GM21619 (cell line): ENCODE measurements around the gene LRRC10.

ENCODE experiments used
- ATAC-seq: cut with Tn5 transposase; IDR thresholded peaks from one replicate; pipeline ENCODE4 v1.9.1; 2021; ENCODE audit not compliant: unreplicated experiment

Gene LRRC10

GRCh38 chr12:69610729-69611128, at the start of gene LRRC10:
TSS of gene LRRC10 (minus strand) at chr12:69610907. CDS start at chr12:69610838, 69 bp downstream.
- ATAC-seq = no peak

DNA sequence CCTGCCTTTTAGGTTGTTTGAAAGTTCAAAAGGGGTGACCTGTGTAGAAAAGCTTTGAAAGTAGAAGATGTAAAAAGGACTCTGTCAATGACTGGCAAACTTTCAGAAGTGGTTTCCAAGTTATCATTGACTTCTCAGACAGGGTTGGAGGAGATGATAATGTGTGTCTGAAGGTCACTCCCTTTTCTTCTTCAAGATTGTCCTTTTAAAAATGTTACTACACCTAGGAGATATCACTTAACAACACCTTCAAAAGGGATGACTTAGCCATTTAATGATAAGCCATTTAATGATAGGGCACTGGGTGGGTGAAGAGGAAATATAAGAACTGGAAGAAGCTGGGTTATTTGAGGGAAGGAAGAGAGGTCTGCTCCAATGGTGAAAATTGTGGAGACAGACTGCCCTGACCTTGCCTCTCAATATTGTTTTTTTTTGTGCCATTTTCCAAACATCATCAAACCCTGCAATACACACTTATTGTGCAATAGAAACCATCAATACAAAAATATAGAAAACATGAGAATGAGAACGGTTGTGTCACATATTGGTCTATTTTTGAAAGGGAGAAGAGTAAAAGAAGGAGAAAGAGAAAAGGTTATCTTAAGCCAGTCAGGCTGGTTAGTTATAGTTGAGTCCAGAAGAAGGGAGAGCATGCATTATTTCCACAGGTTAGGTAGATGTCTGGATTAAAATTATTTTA, 49.6 kb upstream of the LRRC10 start:
- no peak for ATAC-seq

- ATAC-seq = no peak
Observed at GRCh38 chr12:69658203-69658602, 47.5 kb upstream of the LRRC10 start.

GRCh38 chr12:69657376-69658137, 46.9 kb upstream of the LRRC10 start:
- ATAC-seq = no peak

DNA sequence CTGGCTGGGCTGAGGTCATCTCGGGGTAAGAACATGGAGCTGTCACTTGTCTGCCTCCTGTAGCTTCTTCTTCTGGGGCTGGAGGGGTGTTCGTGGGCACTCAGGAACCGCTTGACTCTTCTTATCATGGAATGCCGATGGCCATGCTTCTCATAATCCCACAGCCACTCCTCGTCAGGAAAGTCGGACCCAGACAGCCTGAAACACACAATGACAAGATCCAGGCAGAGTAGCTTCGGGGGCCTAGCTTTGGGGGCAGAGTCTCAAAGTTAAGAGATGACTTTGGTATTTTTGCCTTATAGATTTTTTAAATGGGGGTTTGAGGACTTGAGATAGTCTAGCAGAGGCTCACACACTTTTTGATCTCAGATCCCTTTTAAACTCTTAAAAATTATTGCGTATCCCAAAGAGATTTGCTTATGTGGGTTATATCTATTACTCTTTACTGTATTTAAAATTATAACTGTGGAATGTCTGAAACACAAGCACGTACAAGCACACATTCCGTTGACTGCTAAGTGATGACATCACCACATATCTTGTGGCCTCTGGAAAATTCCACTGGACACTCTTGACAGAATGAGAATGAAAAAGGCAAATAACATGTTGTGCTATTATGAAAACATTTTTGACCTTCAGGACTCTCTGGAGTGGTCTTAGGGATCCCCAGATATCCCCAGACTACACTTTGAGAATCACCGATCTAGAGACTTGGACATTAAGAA, 45.1 kb upstream of the LRRC10 start:
- ATAC-seq = no peak

- no peak for ATAC-seq
Observed at GRCh38 chr12:69653703-69654102, 43.0 kb upstream of the LRRC10 start.

- no peak for ATAC-seq
Observed at GRCh38 chr12:69651922-69652321, 41.2 kb upstream of the LRRC10 start.

DNA sequence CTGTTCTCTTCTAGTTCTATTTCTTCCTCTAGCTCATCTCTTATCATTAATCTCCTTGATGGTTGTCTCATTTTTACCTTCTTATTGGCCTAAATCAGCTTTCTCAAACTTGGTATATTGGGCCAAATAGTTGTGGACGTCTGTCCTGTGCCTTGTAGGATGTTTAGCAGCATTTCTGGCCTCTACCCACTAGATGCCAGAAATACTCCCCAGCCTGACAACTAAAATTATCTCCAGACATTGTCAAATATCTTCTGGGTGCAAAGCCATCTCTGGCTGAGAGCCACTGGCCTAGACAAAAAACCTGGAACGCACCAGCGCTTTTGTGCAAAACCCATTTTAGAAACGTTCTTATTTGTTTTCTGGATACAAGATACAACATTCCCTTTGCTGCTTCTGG, 38.8 kb upstream of the LRRC10 start:
- no peak for ATAC-seq

- no peak for ATAC-seq
Observed at GRCh38 chr12:69648476-69648875, 37.8 kb upstream of the LRRC10 start.

DNA sequence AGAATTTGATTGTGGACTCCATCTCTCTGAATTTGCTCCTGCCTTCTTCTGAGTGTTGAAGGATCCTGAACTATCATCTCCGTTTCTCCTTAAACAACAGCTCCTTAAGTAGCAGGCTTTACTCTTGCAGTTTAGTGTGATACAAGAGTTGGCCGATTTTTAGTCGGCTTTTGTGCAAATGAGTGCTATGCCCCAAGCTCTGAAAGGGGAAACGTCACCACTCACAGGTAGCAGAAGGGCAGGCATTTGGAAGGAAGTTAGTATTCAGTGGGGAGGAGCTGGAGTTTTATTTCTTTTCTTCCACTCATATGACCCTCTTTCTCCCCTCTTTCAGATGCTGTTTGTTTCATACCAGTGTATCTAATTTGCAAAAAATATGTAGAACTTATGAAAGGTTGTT, 36.5 kb upstream of the LRRC10 start:
- no peak for ATAC-seq

DNA sequence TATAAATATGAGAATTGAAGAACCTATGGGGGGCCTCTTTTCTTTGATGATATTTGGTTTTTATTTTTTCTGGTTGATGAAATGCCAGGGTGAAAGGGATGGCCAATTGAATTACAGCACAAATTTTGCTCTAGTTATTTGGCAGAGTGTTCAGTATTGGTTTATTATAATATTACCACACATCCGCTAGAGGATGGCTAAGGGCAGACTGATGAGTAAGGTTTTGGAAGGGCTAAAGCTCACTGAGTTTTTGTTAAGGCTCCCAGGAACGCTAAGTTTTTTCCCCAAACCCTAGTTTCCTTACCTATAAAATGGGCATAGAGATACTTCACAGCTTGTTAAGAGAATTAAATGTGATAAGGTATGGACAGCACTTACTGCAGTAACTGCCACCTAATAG, 34.3 kb upstream of the LRRC10 start:
- ATAC-seq = no peak

- ATAC-seq = no peak
Observed at GRCh38 chr12:69644511-69644910, 33.8 kb upstream of the LRRC10 start.

DNA sequence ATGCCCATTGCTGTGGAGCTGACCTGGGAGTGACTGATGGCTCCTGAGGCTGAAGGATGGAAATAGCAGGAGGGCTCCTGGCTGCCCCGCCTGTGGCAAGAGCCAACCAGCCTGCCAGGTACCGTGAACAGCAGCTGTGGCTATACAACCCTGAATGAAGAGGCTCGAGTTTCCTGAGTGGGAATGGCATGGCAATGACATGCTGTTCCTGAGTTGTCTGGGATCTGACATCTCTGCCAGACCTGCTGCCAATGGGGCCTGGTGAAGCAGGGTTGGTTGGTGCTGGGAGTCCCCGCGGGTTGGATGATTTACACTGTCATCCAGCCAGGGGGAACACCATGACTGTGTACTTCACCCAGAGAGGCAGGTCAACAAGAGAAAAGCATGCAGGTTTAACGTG, 31.8 kb upstream of the LRRC10 start:
- ATAC-seq = no peak

DNA sequence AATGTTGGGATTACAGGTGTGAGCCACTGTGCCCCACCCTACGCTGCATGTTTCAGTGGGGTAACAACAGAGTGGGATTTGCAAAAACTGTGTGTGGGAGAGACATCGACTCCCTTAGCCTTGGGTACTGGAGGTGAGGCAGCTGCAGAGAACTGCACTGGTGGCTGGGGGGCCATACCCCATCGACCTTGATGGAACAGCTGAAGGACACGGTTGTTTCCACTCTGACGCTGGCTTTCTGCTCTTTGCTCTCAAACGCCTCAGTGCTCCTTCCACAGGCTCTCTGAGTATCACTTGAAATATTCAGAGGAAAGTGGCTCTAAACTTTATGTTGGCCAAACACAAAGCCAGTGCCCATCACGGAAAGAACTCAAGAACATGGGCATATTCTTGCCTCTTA, 30.8 kb upstream of the LRRC10 start:
- ATAC-seq = no peak

- peak; percentile 87 for ATAC-seq
Observed at GRCh38 chr12:69639400-69640016, 28.8 kb upstream of the LRRC10 start.

DNA sequence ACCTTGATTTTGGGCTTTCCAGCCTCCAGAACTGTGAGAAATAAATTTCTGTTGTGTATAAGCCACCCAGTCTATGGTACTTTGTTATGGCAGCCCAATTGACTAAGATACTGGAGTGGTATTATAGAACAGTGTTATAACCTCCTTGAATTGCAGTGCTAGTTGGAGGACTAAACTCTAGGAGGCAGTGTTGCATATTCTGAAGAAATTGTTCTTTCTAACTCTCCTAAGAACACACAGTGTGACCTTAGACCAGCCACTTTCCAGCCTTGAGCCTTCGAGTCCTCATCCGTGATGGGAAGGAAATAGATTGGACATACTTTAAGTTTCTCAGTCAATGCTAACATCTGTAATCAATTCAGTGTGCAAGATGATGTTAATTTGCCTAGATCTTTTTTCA, 22.4 kb upstream of the LRRC10 start:
- no peak for ATAC-seq

DNA sequence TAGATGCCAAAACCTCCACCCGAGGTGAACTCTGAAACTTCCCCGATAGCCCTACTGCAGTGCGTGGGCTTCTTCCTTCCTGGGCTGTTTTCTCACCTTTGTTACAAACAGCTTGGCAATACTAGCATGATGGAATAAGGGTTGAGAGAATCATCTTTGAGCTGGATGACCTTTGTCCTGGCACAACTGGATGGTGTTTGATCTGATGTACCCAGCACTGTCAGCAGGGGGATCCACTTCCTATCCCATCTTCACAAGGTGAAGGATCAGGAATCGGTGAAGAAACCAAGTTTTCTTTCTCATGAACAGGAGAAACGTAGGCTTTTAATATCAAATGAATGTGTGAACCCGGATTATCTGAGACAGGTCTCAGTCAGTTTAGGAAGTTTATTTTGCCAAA, 19.5 kb upstream of the LRRC10 start:
- ATAC-seq = no peak

- ATAC-seq = no peak
Observed at GRCh38 chr12:69627501-69627900, 16.8 kb upstream of the LRRC10 start.

DNA sequence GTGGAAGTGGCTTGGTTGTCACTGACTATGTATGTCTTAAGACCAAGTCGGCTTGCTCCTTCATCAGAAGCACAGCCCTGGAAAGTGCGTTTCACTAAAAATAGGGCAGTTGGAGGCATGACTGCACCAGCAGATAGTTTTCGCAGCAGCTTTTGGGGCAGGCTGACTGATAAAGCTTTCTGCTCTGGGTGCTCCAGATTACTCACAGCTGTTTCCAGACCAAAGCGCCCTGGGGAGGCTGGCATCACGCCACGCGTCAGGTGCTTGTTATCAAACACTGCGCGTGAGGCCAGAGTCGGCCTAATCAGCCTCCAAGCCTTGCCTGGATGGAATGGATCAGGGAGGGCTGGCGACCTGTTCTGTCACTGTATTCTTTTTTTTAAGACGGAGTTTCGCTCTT, 13.3 kb upstream of the LRRC10 start:
- no peak for ATAC-seq

DNA sequence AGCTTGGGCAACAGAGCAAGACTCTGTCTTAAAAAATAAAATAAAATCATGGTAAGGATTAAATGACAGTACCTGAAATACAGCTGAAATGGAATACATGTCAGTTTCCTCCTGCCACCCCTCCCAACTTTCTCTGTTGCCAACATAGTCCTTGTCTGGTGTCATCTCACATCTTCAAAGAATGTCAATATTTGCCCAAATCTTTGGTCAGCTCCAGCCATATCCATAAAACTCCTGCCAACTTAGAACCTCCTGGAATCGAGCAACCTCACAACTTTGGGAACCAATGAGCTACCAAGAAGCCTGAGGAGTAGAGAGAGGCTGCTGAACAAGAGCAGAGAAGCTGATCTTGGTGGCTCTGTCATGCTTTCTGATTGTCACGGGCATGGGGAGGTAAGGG, 10.8 kb upstream of the LRRC10 start:
- no peak for ATAC-seq

DNA sequence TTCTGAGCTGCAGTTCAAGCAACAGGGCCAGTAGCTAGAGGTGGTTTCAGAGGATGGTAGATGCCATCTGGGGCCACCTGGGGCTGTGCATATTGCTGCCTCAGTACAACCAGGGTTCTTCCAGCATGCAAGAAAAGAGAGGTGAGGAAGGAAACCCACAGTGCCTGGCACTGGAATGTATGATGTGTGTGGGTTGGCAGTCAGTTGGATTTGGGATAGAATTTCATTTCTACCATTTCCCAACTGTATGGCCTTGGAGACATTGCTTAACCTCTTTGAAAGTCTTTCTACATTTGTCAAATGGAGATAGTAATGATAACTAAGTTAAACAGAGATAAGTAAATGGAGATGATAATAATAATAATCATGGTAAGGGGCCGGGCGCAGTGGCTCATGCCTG, 10.2 kb upstream of the LRRC10 start:
- no peak for ATAC-seq

DNA sequence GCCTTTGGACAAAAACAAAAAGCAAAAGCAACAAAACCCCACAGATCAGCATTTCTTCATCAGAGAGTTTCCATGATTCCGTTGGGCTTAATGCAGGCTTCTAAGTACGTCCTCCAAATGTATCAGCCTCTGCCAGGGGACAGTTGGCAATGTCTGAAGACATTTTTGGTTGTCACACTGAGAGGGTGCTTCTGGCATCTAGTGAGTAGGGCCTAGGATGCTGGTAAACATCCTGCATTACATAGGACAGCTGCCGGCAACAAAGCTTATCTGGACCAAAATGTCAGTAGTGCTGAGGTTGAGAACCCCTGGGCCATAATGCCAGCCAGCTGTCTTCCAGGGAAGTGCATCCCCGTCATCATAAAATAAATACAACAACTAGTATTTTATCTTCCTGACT, 9.4 kb upstream of the LRRC10 start:
- no peak for ATAC-seq
